ENCODE measurements around the gene SLC4A4. TPM values are rescaled to one million over a fixed set of nuclear protein-coding genes. Genes with fewer than 3 reads are reported as not detected.

Gene SLC4A4
- total and polyA plus RNA-seq, 3 experiments from 2014 or later = 1.2 to 9.1 (median 1.3) TPM

DNA sequence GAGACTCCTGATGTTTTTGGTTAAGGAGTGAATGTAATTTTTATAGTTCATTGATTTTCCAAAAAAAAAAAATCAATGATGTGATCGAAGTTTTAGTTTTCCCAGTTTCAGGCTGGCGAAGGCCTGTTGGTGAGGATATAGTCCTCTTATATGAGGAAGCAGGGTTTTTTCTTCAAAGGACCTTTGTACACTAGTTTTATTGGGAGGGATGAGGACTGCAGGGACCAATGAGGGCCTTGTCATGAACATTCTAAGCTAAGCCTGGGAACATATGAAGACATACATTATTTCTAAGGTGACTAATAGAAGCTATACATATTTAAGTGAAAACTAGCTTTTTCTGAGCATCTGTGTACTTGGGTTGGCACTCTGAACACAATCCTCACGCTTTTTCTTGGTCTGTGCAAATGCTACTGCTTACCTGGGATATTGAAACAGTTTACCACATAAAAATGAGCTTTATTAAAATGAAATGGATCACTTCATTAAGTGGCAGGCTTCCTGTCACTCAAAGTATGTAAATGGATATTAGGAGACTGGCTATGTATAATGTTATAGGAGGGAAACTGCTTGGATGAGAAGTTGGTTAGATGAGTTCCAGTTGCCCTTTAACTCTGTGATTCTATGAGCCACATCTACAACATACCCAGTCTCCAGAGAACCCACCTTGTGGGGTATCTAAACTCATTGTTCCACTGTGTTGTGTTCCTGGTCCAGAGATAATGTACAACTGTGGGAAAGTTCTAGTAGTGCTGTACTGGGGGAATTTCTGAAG, 43.5 kb downstream of the SLC4A4 start:
- Mint-ChIP-seq H3K4me3 (no peak overlapping the region), H3K27ac (no peak overlapping the region), H3K9me3 (no peaks in the 10 kb centered on the region), H3K4me1 (no peaks in the 10 kb centered on the region), H3K27me3 (no peaks in the 10 kb centered on the region), H3K36me3 (peaks cover 0 to 6% (median 2%) of the 10 kb centered on the region in 3 donors)
- Histone ChIP-seq H3K4me3 (ENCODE audit: low read length) (no peak overlapping the region), H3K4me1 (ENCODE audit: insufficient read depth, low read length) (no peaks in the 10 kb centered on the region), H3K27ac (ENCODE audit: low read depth, low read length) (no peak overlapping the region), H3K27me3 (ENCODE audit: insufficient read depth, low read length, poor library complexity, severe bottlenecking) (no peaks in the 10 kb centered on the region), H3K9me3 (ENCODE audit: low read length) (no peaks in the 10 kb centered on the region), H3K36me3 (ENCODE audit: insufficient read depth, low read length) (no peaks in the 10 kb centered on the region)
- no peak for DNase-seq
- ChIA-PET CTCF (no interaction called here), POLR2A (no interaction called here)

DNA sequence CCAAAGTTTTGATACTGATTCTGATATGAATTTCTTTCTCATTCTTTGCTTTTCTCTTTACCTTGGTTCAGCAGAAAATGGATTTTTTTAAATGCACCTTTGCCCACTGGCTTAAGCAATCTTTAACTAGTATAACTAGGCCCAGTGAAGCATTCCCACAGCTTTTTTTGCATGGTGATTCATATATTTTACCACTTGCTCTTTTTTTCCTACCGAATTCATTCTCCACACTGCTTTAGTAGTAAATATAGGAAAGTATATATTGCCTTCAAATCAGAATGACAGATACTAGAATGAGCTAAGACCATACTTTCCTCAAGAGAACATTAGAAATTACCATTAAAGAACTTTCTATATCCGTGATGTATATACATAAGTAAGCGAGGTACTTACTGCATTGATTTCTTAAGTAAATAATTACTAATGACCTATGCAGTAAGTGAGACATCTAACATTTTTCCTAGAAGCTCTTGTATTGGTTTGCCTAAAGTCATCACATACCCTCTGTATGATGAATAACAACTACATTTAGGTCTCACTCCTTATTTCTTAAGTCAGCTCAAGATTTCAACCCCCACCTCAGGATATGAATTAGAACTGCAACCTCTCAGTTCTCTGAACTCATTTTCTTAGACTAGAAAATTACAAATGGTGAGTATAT, 44.2 kb downstream of the SLC4A4 start:
- Histone ChIP-seq H3K4me1 (ENCODE audit: insufficient read depth, low read length) (no peaks in the 10 kb centered on the region), H3K4me3 (ENCODE audit: low read length) (no peak overlapping the region), H3K36me3 (ENCODE audit: insufficient read depth, low read length) (no peaks in the 10 kb centered on the region), H3K27ac (ENCODE audit: low read depth, low read length) (no peak overlapping the region), H3K9me3 (ENCODE audit: low read length) (no peaks in the 10 kb centered on the region), H3K27me3 (ENCODE audit: insufficient read depth, low read length, poor library complexity, severe bottlenecking) (no peaks in the 10 kb centered on the region)
- Mint-ChIP-seq H3K27ac (no peak overlapping the region), H3K36me3 (peaks cover 0 to 4% (median 2%) of the 10 kb centered on the region in 3 donors), H3K4me3 (no peak overlapping the region), H3K4me1 (no peaks in the 10 kb centered on the region), H3K27me3 (no peaks in the 10 kb centered on the region), H3K9me3 (no peaks in the 10 kb centered on the region)
- POLR2A ChIA-PET = no interaction called here
- DNase-seq = no peak
- CTCF ChIA-PET = no interaction called here

DNA sequence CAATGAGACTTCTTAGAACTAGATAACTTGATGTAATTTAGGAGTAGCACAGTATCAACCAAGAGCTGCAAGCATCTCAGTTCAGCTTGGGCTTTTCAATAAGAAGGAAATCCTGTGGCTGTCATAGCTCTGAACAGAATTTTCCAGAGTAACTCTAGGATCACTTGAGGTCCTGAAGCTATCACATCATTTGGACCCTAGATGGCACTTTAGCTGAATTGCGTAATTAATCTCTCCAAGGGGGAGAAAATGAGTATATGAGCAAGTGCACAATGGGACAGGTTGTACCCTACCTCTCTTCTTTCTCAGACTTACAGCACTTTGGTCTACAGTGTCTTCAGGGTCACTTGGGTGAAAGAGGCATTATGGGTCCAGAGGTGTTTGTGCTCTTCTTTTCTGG, 45.2 kb downstream of the SLC4A4 start:
- H3K9me3 ChIP-seq (ENCODE audit: low read length) = no peaks in the 10 kb centered on the region

DNA sequence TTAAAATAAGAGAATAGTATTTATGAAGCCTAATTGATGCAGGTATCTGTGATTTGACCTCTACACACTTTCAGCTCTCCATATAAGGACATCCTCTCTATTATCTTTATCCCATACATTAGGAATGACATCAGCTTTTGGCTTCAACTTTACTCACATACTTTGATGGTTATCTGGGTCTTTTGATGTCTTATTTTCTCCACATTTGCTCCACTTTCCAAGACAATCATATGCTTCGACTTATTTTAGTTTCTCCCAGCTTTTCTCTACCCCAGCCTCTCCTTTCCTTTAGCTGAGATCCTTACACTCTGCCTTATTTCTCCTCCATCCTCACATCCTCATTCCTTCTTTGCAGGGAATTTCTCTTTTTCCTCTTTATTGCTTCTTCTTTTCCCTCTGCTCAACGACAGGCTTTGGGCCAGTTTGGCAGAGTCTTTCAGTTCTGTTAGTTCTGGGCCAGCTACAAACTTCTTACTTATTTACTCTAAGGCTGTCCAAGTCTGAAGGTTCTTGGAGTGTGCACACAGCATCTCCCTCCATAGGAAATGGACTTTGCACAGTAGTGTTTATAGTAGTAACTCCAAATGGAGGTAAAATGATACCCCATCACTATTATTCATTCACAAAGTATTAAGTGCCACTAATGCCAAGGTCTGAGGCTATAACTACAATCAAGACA, 50.5 kb downstream of the SLC4A4 start:
- no peaks in the 10 kb centered on the region for H3K4me1 ChIP-seq (ENCODE audit: insufficient read depth, low read length)
- no peaks in the 10 kb centered on the region for H3K4me1 Mint-ChIP-seq
- CTCF ChIA-PET = no interaction called here

More for the DNA sequence above, 45.2 kb downstream of the SLC4A4 start:
- H3K4me3 ChIP-seq (ENCODE audit: low read length) = no peak overlapping the region
- Mint-ChIP-seq H3K4me1 (no peaks in the 10 kb centered on the region), H3K36me3 (peaks cover 0 to 5% (median 2%) of the 10 kb centered on the region in 3 donors), H3K27ac (no peak overlapping the region), H3K9me3 (no peaks in the 10 kb centered on the region), H3K4me3 (no peak overlapping the region), H3K27me3 (no peaks in the 10 kb centered on the region)
- no peaks in the 10 kb centered on the region for H3K4me1 ChIP-seq (ENCODE audit: insufficient read depth, low read length)
- no peaks in the 10 kb centered on the region for H3K36me3 ChIP-seq (ENCODE audit: insufficient read depth, low read length)
- CTCF ChIA-PET = no interaction called here
- no peak overlapping the region for H3K27ac ChIP-seq (ENCODE audit: low read depth, low read length)
- POLR2A ChIA-PET = no interaction called here
- no peak for DNase-seq
- no peaks in the 10 kb centered on the region for H3K27me3 ChIP-seq (ENCODE audit: insufficient read depth, low read length, poor library complexity, severe bottlenecking)

DNA sequence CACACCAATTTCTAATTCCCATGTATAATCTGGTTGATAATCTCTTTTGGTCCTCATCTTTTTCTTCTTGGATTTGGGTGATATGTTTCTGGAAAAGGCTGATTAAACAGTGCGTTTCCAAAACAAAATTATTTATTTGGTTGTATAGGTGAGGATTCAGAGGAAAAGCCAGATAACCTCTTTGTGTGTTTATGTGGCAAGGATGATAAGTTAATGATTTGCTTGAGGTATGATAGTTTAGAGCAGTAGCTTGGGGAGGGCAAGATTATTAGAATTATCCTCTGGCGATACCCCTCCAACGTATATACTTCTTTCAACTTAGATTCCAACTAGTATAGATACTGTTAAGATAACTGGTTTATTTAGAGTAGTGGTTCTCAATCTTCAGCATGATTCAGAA, 53.3 kb downstream of the SLC4A4 start:
- no peaks in the 10 kb centered on the region for H3K27me3 ChIP-seq (ENCODE audit: insufficient read depth, low read length, poor library complexity, severe bottlenecking)
- Mint-ChIP-seq H3K9me3 (no peaks in the 10 kb centered on the region), H3K4me1 (no peaks in the 10 kb centered on the region), H3K27ac (no peak overlapping the region), H3K27me3 (peaks cover 1 to 5% of the 10 kb centered on the region in 2 donors), H3K36me3 (peaks cover 0 to 5% (median 0%) of the 10 kb centered on the region in 3 donors), H3K4me3 (no peak overlapping the region)
- no peaks in the 10 kb centered on the region for H3K36me3 ChIP-seq (ENCODE audit: insufficient read depth, low read length)
- no peaks in the 10 kb centered on the region for H3K9me3 ChIP-seq (ENCODE audit: low read length)
- CTCF ChIA-PET = no interaction called here
- DNase-seq = no peak
- no peak overlapping the region for H3K4me3 ChIP-seq (ENCODE audit: low read length)
- POLR2A ChIA-PET = no interaction called here
- no peak overlapping the region for H3K27ac ChIP-seq (ENCODE audit: low read depth, low read length)
- H3K4me1 ChIP-seq (ENCODE audit: insufficient read depth, low read length) = no peaks in the 10 kb centered on the region

More for the DNA sequence above, 50.5 kb downstream of the SLC4A4 start:
- no peaks in the 10 kb centered on the region for H3K9me3 Mint-ChIP-seq
- Histone ChIP-seq H3K36me3 (ENCODE audit: insufficient read depth, low read length) (no peaks in the 10 kb centered on the region), H3K27me3 (ENCODE audit: insufficient read depth, low read length, poor library complexity, severe bottlenecking) (no peaks in the 10 kb centered on the region), H3K4me3 (ENCODE audit: low read length) (no peak overlapping the region), H3K27ac (ENCODE audit: low read depth, low read length) (no peak overlapping the region), H3K9me3 (ENCODE audit: low read length) (no peaks in the 10 kb centered on the region)
- no peak for DNase-seq
- H3K27ac Mint-ChIP-seq = no peak overlapping the region
- POLR2A ChIA-PET = no interaction called here
- no peak overlapping the region for H3K4me3 Mint-ChIP-seq
- peaks cover 0 to 5% (median 2%) of the 10 kb centered on the region in 3 donors for H3K36me3 Mint-ChIP-seq
- peaks cover 1 to 4% of the 10 kb centered on the region in 2 donors for H3K27me3 Mint-ChIP-seq

DNA sequence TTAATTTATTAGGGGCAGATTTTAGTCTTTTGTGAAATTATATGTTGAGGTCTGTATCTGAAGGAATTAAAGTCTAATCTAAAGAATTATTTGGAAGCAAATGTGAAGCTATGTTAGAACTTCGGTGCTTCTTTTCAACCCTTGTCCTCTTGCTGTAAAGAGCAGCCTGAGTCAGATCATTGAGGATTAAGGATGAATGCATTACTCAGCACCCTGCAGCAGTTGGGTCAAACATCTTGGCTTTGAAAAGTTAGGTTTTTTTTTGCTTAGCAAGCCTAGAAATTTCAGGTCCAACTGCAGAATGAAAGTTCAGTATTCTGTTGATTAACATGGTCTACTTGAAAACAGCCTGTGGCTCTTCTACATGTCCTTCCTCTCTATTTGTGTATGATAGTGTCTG, 57.6 kb downstream of the SLC4A4 start:
- Mint-ChIP-seq H3K4me1 (no peaks in the 10 kb centered on the region), H3K9me3 (no peaks in the 10 kb centered on the region), H3K27me3 (peaks cover 0 to 5% of the 10 kb centered on the region in 2 donors), H3K36me3 (peaks cover 0 to 2% (median 1%) of the 10 kb centered on the region in 3 donors), H3K4me3 (no peak overlapping the region), H3K27ac (no peak overlapping the region)
- ChIA-PET POLR2A (no interaction called here), CTCF (interaction anchor here (1.1 kb wide), 1 partner anchor 26 kb away, joined by 3 read pairs; no protein-coding TSS in a partner anchor)
- Histone ChIP-seq H3K4me3 (ENCODE audit: low read length) (no peak overlapping the region), H3K27me3 (ENCODE audit: insufficient read depth, low read length, poor library complexity, severe bottlenecking) (no peaks in the 10 kb centered on the region), H3K4me1 (ENCODE audit: insufficient read depth, low read length) (no peaks in the 10 kb centered on the region), H3K36me3 (ENCODE audit: insufficient read depth, low read length) (no peaks in the 10 kb centered on the region), H3K27ac (ENCODE audit: low read depth, low read length) (no peak overlapping the region), H3K9me3 (ENCODE audit: low read length) (no peaks in the 10 kb centered on the region)
- no peak for DNase-seq

DNA sequence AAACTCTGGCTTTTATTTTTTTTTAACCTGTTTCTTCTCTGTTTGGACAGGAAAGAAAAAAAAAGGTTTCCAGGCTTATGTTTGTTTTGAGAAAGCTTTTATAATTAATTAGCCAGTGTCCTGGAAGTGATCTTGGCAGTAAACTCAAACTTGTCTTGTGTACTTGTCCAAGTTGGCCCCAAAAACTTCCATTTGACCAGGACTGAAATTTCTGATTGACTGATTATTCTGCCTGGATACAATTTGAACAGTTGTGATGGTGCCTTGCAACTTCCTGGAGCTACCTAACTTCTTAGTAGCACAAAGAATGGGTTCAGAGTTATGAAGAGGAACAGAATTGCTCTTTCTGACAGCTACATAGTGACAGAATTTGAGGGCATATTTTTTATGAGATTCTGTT, 62.0 kb downstream of the SLC4A4 start:
- H3K27ac ChIP-seq (ENCODE audit: low read depth, low read length) = no peak overlapping the region
- H3K4me1 ChIP-seq (ENCODE audit: insufficient read depth, low read length) = no peaks in the 10 kb centered on the region
- peaks cover 0 to 1% (median under 1%) of the 10 kb centered on the region in 3 donors for H3K4me1 Mint-ChIP-seq
- no peaks in the 10 kb centered on the region for H3K9me3 Mint-ChIP-seq
- H3K9me3 ChIP-seq (ENCODE audit: low read length) = no peaks in the 10 kb centered on the region
- ChIA-PET CTCF (no interaction called here), POLR2A (no interaction called here)
- H3K27me3 Mint-ChIP-seq = no peaks in the 10 kb centered on the region
- H3K4me3 ChIP-seq (ENCODE audit: low read length) = no peak overlapping the region
- DNase-seq = no peak
- peaks cover 0 to 2% (median 1%) of the 10 kb centered on the region in 3 donors for H3K36me3 Mint-ChIP-seq
- H3K27me3 ChIP-seq (ENCODE audit: insufficient read depth, low read length, poor library complexity, severe bottlenecking) = no peaks in the 10 kb centered on the region
- no peak overlapping the region for H3K27ac Mint-ChIP-seq
- H3K36me3 ChIP-seq (ENCODE audit: insufficient read depth, low read length) = no peaks in the 10 kb centered on the region
- H3K4me3 Mint-ChIP-seq = no peak overlapping the region

DNA sequence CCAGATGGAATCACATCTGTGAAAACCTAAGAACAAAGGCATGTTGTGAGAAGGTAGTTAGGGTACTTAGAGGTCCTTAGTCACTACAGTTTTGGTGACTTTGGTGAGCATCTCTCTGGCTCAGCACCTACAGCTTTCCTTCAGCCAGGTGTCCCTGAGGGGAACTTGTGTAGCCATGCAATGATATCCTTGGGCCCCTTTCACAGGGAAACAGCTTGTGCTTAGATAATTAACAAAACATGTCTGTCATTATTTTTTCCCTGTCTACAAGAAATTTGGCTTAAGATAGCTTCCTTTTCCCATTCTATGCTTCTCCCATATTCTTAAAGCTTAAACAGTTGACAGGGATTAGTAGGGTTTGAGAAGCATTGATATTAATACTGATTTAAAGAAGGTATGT, 63.8 kb downstream of the SLC4A4 start:
- Mint-ChIP-seq H3K27ac (peak overlapping the region in 1 of 8 donors; percentile 8), H3K27me3 (no peaks in the 10 kb centered on the region), H3K4me3 (no peak overlapping the region), H3K36me3 (peaks cover 0 to 7% (median under 1%) of the 10 kb centered on the region in 3 donors), H3K4me1 (peaks cover 0 to 8% (median 6%) of the 10 kb centered on the region in 3 donors), H3K9me3 (peaks cover 0 to 4% (median 0%) of the 10 kb centered on the region in 5 donors)
- H3K27me3 ChIP-seq (ENCODE audit: insufficient read depth, low read length, poor library complexity, severe bottlenecking) = no peaks in the 10 kb centered on the region
- ChIA-PET CTCF (interaction anchor here (1.1 kb wide), 1 partner anchor 9 kb away, joined by 3 read pairs; no protein-coding TSS in a partner anchor), POLR2A (no interaction called here)
- H3K4me1 ChIP-seq (ENCODE audit: insufficient read depth, low read length) = no peaks in the 10 kb centered on the region
- no peaks in the 10 kb centered on the region for H3K9me3 ChIP-seq (ENCODE audit: low read length)
- no peaks in the 10 kb centered on the region for H3K36me3 ChIP-seq (ENCODE audit: insufficient read depth, low read length)
- H3K4me3 ChIP-seq (ENCODE audit: low read length) = no peak overlapping the region
- no peak for DNase-seq
- H3K27ac ChIP-seq (ENCODE audit: low read depth, low read length) = no peak overlapping the region
